DMS114 treated with DMSO at 0.1 percent for 48 hours (cell line): Measurements from ENCODE around the gene TEKTIP1.
"Not testable (repeated sequence)": the region's sequence is repeated elsewhere in the genome, so short reads cannot be mapped to it uniquely, and the experiment has no call there.

Source experiments
- DNase-seq: peaks from one replicate; lab custom pipeline; 2025; ENCODE audit not compliant: unreplicated experiment; lab: John Stamatoyannopoulos, UW

Gene TEKTIP1

GRCh38 chr19:3581792-3582191, 42.8 kb downstream of the TEKTIP1 start:
- DNase-seq: not testable (repeated sequence)

GRCh38 chr19:3584036-3584802, 45.2 kb downstream of the TEKTIP1 start:
- not testable (repeated sequence) for DNase-seq

GRCh38 chr19:3585301-3586126, 46.5 kb downstream of the TEKTIP1 start, which contains the start of gene GIPC3:
Gene GIPC3 (plus strand): TSS chr19:3585478. CDS start chr19:3585598, 120 bp downstream.
- DNase-seq: no peak

DNA sequence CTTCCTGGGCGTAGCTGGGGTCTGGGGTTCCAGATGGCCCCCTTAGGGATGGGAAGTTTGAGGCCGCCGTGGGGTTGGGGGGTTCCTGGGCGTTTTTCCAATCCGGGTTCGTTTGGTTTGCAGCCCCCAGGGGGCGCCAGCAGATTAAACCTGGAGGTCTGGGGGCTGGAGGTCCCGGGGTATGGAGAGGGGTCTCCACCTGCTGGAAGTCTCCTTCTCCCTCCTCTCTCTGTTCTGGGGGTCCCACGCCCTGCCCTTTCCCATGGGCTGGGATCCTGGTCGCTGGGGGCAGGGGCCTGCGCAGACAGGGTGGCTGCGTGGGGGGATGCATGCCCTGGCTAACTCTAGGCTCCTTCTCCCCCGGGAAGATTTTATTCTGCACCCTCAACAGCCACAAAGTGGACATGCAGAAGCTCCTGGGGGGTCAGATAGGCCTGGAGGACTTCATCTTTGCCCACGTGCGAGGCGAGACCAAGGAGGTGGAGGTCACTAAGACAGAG, 47.2 kb downstream of the TEKTIP1 start:
- no peak for DNase-seq

DNA sequence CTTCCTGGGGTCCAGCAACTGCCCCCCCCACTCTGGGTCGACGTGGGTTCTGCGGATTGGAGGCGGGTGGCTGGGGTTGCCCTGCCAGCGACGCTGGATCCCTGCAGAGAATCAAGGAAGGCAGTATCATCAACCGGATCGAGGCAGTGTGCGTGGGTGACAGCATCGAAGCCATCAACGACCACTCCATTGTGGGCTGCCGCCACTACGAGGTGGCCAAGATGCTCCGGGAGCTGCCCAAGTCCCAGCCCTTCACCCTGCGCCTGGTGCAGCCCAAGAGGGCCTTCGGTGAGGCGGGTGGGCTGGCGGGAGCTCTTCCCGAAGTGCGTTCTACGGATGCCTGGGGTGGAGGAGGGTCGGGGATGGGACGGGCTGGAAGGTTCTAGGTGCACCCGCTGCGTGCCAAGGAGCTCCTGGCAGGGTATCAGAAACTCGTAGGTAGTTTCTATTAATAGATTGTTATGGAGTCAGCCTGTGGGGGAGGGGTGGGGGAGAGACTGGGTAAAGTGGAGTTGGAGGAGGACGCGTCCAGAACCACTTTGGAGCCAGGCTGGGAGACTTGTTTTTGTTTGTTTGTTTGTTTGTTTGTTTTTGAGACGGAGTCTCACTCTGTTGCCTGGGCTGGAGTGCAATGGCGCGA, 47.9 kb downstream of the TEKTIP1 start:
- DNase-seq: no peak

DNA sequence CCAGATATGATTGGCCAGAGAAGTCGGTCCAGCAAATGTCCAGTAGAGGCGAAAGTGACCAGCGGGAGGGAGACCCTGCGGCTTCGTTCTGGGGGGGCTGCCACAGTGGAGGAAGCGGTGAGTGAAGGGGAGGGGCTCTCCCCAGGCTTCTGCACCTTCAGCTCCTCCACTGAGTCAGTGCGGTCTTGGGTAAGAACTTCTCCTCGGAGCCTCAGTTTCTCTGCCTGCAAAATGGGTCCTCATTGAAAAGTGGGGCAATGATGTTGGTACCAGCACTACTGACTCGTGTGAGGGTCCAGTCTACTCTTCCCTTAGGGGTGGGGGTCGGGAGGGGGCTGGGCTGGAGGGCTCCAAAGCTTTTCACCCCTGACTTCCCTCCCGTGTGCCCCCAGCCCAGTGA, 50.5 kb downstream of the TEKTIP1 start:
- DNase-seq: no peak

- no peak for DNase-seq
Measured at GRCh38 chr19:3589949-3590348, 51.0 kb downstream of the TEKTIP1 start.

DNA sequence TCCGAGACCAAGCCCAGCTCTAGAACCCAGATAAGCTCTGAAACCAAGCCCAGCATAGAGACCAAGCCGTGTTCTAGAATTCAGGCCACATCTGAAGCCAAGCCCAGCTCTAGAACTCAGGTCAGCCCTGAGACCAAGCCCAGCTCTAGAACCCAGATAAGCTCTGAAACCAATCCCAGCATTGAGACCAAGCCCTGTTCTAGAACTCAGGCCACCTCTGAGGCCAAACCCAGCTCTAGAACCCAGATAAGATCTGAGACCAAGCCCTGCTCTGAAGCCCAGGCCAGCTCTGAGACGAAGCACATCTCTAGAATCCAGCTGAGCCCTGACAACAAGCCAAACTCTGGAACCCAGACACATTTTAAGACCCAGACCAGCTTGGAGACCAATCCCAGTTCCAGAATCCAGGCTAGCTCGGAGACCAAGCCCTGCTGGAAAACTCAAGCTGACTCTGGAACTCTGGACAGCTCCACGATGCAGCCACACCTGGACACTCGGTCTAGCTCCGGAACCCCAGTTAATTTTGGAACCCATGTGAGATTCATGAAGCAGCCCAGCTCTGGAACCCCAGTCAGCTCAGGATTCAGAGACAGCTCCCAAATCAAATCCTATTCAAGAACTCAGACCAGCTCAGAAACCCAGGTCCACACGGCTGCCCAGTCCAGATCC, 52.2 kb downstream of the TEKTIP1 start:
- no peak for DNase-seq

- DNase-seq: no peak
Measured at GRCh38 chr19:3591876-3592613, 53.1 kb downstream of the TEKTIP1 start.

GRCh38 chr19:3593156-3593555, 54.2 kb downstream of the TEKTIP1 start:
- DNase-seq: no peak
